Neutrophil (primary cell): ENCODE results near the gene NINL.

ENCODE experiments used
- H3K27ac ChIP-seq: fragments of 200-600 bp; sonication (generic); 2 replicates; pipeline ENCODE4 v1.5.1; 2016; ENCODE audit warnings: mild to moderate bottlenecking, moderate library complexity
- H3K27me3 ChIP-seq: fragments of 200-600 bp; sonication (generic); 2 replicates; pipeline ENCODE4 v1.6.0; 2016; ENCODE audit warnings: mild to moderate bottlenecking
- H3K36me3 ChIP-seq: fragments of 200-600 bp; sonication (generic); 2 replicates; pipeline ENCODE4 v1.5.1; 2017
- H3K4me1 ChIP-seq, 2 experiments: fragments of 200-600 bp in 1 of 2; sonication (generic) in 1 of 2; 1 replicate in 1 of 2; 2 replicates in 1 of 2; pipeline versions ENCODE4 v1.5.1 to v1.6.1; 2013 to 2016; ENCODE audit warnings: low read depth in 1 of 2, low read length in 1 of 2, mild to moderate bottlenecking in 1 of 2, moderate library complexity in 1 of 2; ENCODE audit not compliant: control insufficient read depth in 1 of 2, insufficient read depth in 1 of 2
- H3K4me3 ChIP-seq, 2 experiments: fragments of 200-600 bp in 1 of 2; sonication (generic) in 1 of 2; 1 replicate in 1 of 2; 2 replicates in 1 of 2; pipeline ENCODE4 v1.5.1; 2013 to 2016; ENCODE audit warnings: low read depth in 1 of 2, low read length in 1 of 2, mild to moderate bottlenecking in 1 of 2, moderate library complexity in 1 of 2
- H3K9me3 ChIP-seq: fragments of 200-600 bp; sonication (generic); 2 replicates; pipeline ENCODE4 v1.5.1; 2016
- CTCF ChIP-seq: fragments of 200-600 bp; sonication (generic); IDR thresholded peaks from 2 replicates; pipeline ENCODE4 v1.5.1; 2016; ENCODE audit warnings: antibody characterized with exemption

The NINL gene

GRCh38 chr20:25483431-25484132 lies 101.7 kb downstream of the NINL start:
- H3K27ac ChIP-seq: no peak overlapping the region
- no peaks in the 10 kb centered on the region for H3K9me3 ChIP-seq
- no peak for TF ChIP-seq CTCF
- no peaks in the 10 kb centered on the region for H3K36me3 ChIP-seq
- H3K4me1 ChIP-seq: no peaks in the 10 kb centered on the region
- H3K4me3 ChIP-seq: no peak overlapping the region
- peaks cover 33% of the 10 kb centered on the region for H3K27me3 ChIP-seq

- Histone ChIP-seq H3K27me3 (peaks cover 28% of the 10 kb centered on the region), H3K36me3 (no peaks in the 10 kb centered on the region), H3K27ac (no peak overlapping the region), H3K9me3 (no peaks in the 10 kb centered on the region), H3K4me3 (no peak overlapping the region), H3K4me1 (no peaks in the 10 kb centered on the region)
- no peak for TF ChIP-seq CTCF
Observed at GRCh38 chr20:25481918-25482253, 103.4 kb downstream of the NINL start.

DNA sequence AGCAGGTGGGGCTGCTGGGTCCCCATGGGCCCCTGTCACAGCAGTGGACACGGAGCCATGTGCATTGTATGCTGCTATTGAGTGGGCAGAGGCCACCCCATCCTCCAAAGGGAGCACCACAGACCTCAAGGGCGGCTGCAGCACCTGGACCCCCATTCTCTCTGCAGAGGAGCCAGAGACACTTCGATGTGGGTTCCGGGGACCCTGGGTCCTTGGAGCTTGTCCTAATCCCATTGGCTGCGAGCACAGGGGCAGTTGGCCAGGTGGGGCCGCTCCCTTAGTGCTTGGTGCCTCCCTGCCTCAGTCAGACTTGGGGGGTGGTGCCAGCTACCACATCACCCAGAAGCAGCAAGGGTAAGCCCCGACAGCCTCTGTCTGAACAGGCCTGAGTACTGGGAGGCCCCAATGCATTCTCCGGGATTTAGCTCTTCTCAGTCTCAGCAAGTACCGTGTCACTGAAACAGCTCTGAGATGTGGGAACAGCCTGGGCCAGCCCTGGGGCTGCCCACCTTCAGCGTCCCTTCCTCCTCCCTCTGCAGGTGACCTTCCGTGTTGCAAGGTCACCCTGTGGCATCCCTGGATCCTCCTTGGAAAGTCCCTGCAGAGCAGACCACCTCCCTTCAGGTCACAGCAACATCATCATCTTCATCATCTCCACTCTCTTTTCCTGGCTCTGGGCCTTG lies 104.0 kb downstream of the NINL start:
- no peaks in the 10 kb centered on the region for H3K9me3 ChIP-seq
- no peak overlapping the region for H3K27ac ChIP-seq
- H3K27me3 ChIP-seq: peaks cover 23% of the 10 kb centered on the region
- no peak for TF ChIP-seq CTCF
- H3K36me3 ChIP-seq: no peaks in the 10 kb centered on the region
- no peaks in the 10 kb centered on the region for H3K4me1 ChIP-seq
- no peak overlapping the region for H3K4me3 ChIP-seq

DNA sequence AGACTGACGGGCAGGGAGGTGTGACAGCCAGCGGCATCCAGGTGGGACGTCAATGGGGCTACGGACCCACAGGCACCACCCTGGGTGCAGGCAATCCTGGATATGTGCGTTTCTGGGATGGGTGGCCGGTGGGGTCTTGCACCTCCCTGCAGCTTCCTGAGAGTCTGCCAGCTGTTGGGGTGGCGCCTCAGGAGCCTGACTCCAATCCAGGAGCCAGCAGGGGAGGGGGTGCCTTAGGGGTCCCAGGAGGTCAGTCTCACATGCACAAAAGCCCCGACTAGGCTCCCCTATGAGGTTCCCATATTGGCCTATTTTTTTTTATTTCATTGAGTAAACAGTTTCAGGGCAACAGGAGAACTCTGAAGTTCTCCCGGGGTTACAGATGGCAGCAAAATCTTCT lies 104.5 kb downstream of the NINL start:
- H3K4me1 ChIP-seq: no peaks in the 10 kb centered on the region
- no peaks in the 10 kb centered on the region for H3K9me3 ChIP-seq
- TF ChIP-seq CTCF: no peak
- H3K36me3 ChIP-seq: no peaks in the 10 kb centered on the region
- H3K27me3 ChIP-seq: peaks cover 17% of the 10 kb centered on the region
- H3K4me3 ChIP-seq: no peak overlapping the region
- no peak overlapping the region for H3K27ac ChIP-seq

GRCh38 chr20:25480156-25480555 lies 105.2 kb downstream of the NINL start:
- Histone ChIP-seq H3K4me3 (no peak overlapping the region), H3K27me3 (peaks cover 11% of the 10 kb centered on the region), H3K27ac (no peak overlapping the region), H3K9me3 (no peaks in the 10 kb centered on the region), H3K4me1 (no peaks in the 10 kb centered on the region), H3K36me3 (no peaks in the 10 kb centered on the region)
- TF ChIP-seq CTCF: no peak
